ENCODE measurements around the gene C12orf57.

Gene C12orf57

GRCh38 chr12:6914947-6915788 is 28.7 kb upstream of the C12orf57 start:
- peak overlapping the region; percentile 95 for H3K4me3 Mint-ChIP-seq
- H3K9me3 Mint-ChIP-seq: no peaks in the 10 kb centered on the region
- no peaks in the 10 kb centered on the region for H3K27me3 Mint-ChIP-seq
- H3K4me1 Mint-ChIP-seq: peaks cover 38% of the 10 kb centered on the region
- H3K36me3 Mint-ChIP-seq: no peaks in the 10 kb centered on the region
- H3K27ac Mint-ChIP-seq: peak overlapping the region; percentile 95

- Mint-ChIP-seq H3K27ac (peak overlapping the region; percentile 51), H3K4me1 (peaks cover 38% of the 10 kb centered on the region), H3K9me3 (no peaks in the 10 kb centered on the region)
These were observed 28.0 kb upstream of the C12orf57 start for GRCh38 chr12:6915789-6916285.

DNA sequence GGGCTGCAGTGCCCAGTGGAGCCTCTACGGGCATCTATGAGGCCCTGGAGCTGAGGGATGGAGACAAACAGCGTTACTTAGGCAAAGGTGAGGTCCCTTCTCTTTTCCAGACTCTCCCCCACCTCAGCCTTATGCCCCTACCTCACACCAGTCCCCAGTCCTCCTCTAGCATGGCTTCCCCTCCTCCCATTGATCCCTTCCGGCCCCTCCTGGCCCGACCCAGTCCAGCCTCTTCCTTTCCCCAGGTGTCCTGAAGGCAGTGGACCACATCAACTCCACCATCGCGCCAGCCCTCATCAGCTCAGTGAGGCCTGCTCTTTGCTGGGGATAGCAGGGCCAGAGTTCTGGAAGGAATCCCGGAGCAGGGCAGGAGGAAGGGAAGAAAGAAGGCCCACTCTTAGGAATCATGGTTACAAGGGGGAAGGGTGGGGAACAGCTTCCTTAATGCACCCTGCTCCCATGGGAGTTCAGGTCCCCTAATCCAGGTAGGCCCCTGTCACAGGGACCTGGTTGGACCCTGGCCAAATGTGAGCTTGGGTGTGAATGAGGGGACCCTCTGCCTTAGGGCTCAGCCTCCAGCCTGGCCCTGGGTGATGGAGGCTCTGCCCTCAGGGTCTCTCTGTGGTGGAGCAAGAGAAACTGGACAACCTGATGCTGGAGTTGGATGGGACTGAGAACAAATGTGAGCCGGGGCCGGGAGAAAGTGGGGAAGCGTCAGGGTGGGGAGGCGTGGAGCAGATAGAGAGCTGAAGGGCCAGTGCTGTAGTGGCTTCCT is 27.2 kb upstream of the C12orf57 start:
- Mint-ChIP-seq H3K27me3 (no peaks in the 10 kb centered on the region), H3K27ac (peak overlapping the region; percentile 68), H3K4me3 (peak overlapping the region; percentile 95), H3K36me3 (no peaks in the 10 kb centered on the region), H3K9me3 (no peaks in the 10 kb centered on the region), H3K4me1 (peaks cover 38% of the 10 kb centered on the region)

More at GRCh38 chr12:6915789-6916285, 28.0 kb upstream of the C12orf57 start:
- peak overlapping the region; percentile 95 for H3K4me3 Mint-ChIP-seq
- H3K27me3 Mint-ChIP-seq: no peaks in the 10 kb centered on the region
- no peaks in the 10 kb centered on the region for H3K36me3 Mint-ChIP-seq

DNA sequence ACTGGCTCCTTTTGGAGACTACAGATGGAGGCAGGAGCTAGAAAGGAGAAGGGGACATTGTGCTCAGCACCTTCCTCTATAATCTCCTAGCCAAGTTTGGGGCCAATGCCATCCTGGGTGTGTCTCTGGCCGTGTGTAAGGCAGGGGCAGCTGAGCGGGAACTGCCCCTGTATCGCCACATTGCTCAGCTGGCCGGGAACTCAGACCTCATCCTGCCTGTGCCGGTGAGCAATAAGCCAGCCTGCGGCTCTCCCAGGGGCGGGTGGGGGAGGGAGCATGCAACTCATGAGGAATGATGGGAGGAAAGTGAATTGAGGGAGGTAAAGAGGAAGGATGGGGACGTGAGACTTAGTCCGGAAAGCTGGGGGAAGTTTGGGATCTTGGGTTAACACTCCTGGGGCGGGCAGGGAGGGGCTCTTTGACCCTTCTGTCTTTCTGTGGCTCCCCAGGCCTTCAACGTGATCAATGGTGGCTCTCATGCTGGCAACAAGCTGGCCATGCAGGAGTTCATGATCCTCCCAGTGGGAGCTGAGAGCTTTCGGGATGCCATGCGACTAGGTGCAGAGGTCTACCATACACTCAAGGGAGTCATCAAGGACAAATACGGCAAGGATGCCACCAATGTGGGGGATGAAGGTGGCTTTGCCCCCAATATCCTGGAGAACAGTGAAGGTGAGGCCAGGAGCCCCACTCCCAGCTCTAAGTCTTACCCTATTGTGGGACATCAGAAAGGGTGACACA is 26.2 kb upstream of the C12orf57 start:
- Mint-ChIP-seq H3K4me1 (peaks cover 38% of the 10 kb centered on the region), H3K4me3 (no peak overlapping the region), H3K27ac (peak overlapping the region; percentile 12), H3K27me3 (no peaks in the 10 kb centered on the region), H3K36me3 (no peaks in the 10 kb centered on the region), H3K9me3 (no peaks in the 10 kb centered on the region)

GRCh38 chr12:6919588-6919987 is 24.2 kb upstream of the C12orf57 start:
- Mint-ChIP-seq H3K9me3 (no peaks in the 10 kb centered on the region), H3K4me3 (no peak overlapping the region), H3K4me1 (peaks cover 29% of the 10 kb centered on the region)

GRCh38 chr12:6921539-6921938 is 22.3 kb upstream of the C12orf57 start:
- no peaks in the 10 kb centered on the region for H3K36me3 Mint-ChIP-seq
- no peak overlapping the region for H3K4me3 Mint-ChIP-seq
- H3K4me1 Mint-ChIP-seq: peaks cover 18% of the 10 kb centered on the region
- no peaks in the 10 kb centered on the region for H3K27me3 Mint-ChIP-seq
- H3K27ac Mint-ChIP-seq: no peak overlapping the region
- H3K9me3 Mint-ChIP-seq: no peaks in the 10 kb centered on the region

More at GRCh38 chr12:6919588-6919987, 24.2 kb upstream of the C12orf57 start:
- Mint-ChIP-seq H3K27me3 (no peaks in the 10 kb centered on the region), H3K27ac (peak overlapping the region; percentile 26), H3K36me3 (no peaks in the 10 kb centered on the region)

DNA sequence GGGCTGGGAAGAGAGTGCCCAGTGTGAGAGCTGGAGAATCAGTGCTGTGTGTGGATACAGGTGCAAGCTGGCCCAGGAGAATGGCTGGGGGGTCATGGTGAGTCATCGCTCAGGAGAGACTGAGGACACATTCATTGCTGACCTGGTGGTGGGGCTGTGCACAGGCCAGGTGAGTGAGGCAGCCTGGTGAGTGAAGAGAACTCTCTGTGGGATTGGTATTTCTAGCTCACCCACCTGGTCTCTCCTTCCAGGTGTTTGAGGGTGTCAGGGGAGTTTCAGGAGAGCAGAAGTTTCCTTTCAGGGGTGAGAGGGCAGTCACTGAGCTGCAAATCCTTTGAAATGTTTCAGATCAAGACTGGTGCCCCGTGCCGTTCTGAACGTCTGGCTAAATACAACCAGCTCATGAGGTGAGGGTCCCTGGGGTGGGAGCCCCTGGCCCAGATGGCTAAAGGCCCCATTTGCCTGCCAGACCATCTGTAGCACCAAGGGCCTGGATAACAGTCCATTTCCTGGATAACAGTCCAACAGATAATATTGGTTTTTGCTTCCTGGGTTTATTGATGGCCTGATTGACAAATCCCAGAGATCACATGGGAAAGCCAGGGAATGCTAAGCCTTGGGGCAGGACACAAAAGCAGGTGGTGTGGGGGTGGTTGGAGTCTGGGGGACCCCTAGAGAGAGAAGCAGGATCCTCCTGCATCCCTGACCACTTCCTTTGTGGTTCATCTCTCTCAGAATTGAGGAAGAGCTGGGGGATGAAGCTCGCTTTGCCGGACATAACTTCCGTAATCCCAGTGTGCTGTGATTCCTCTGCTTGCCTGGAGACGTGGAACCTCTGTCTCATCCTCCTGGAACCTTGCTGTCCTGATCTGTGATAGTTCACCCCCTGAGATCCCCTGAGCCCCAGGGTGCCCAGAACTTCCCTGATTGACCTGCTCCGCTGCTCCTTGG is 21.6 kb upstream of the C12orf57 start:
- peak overlapping the region; percentile 62 for H3K27ac Mint-ChIP-seq
- no peak overlapping the region for H3K4me3 Mint-ChIP-seq
- H3K4me1 Mint-ChIP-seq: peaks cover 20% of the 10 kb centered on the region
- no peaks in the 10 kb centered on the region for H3K36me3 Mint-ChIP-seq
- no peaks in the 10 kb centered on the region for H3K27me3 Mint-ChIP-seq
- H3K9me3 Mint-ChIP-seq: no peaks in the 10 kb centered on the region

GRCh38 chr12:6923003-6923732 is 20.7 kb upstream of the C12orf57 start:
- Mint-ChIP-seq H3K4me1 (peaks cover 20% of the 10 kb centered on the region), H3K36me3 (no peaks in the 10 kb centered on the region), H3K9me3 (no peaks in the 10 kb centered on the region), H3K27me3 (no peaks in the 10 kb centered on the region), H3K4me3 (no peak overlapping the region), H3K27ac (no peak overlapping the region)

GRCh38 chr12:6923851-6924250 is 20.0 kb upstream of the C12orf57 start:
- Mint-ChIP-seq H3K36me3 (no peaks in the 10 kb centered on the region), H3K9me3 (no peaks in the 10 kb centered on the region), H3K4me3 (no peak overlapping the region), H3K4me1 (peaks cover 24% of the 10 kb centered on the region), H3K27ac (no peak overlapping the region), H3K27me3 (no peaks in the 10 kb centered on the region)

GRCh38 chr12:6925239-6925539 is 18.6 kb upstream of the C12orf57 start:
- Mint-ChIP-seq H3K27ac (peak overlapping the region; percentile 26), H3K4me1 (peaks cover 36% of the 10 kb centered on the region), H3K27me3 (no peaks in the 10 kb centered on the region), H3K4me3 (no peak overlapping the region), H3K9me3 (no peaks in the 10 kb centered on the region), H3K36me3 (no peaks in the 10 kb centered on the region)

GRCh38 chr12:6925540-6926279 is 18.1 kb upstream of the C12orf57 start:
- Mint-ChIP-seq H3K36me3 (no peaks in the 10 kb centered on the region), H3K4me3 (peak overlapping the region; percentile 26), H3K27ac (no peak overlapping the region), H3K4me1 (peaks cover 40% of the 10 kb centered on the region), H3K9me3 (no peaks in the 10 kb centered on the region), H3K27me3 (no peaks in the 10 kb centered on the region)

DNA sequence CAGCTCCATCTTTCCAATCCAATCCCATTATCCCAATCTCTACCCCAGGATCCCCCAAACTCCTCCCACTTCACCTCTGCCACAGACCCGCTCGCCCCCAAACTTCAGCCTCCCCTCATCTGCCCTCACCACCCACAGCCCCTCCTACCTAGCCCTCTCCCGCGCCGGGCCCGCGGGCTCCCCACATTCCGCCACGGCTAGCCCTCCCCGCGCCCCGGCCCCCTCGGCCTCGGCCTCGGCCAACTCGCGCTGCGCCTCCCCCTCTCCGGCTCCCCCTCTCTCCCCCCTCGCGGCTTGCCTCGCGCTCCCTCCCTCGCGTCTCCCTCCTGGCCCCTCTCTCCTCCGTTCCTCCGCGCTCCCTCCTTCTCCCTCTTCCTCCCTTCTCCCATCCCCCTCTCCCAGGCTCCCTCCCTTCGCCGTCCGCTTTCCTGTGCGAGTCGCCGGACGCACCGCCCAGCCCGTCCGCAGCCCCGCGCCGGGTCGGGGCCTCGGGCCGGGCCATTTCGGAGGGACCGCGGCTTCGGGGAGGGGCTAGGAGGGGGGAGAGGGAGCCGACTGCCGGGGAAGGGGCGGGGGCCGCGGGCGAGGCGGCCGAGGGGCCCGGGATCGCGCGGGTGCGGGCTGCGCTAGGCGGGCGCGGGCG is 16.3 kb upstream of the C12orf57 start, which contains the start of gene ATN1:
ATN1 (plus strand) TSS at position 581 of the 643 bp plus-strand sequence. CDS start 6,043 bp downstream, outside the sequence.
- Mint-ChIP-seq H3K9me3 (no peaks in the 10 kb centered on the region), H3K4me1 (peaks cover 51% of the 10 kb centered on the region), H3K36me3 (no peaks in the 10 kb centered on the region), H3K4me3 (peak within 1 kb of the TSS; percentile 93), H3K27ac (peak within 1 kb of the TSS; percentile 98), H3K27me3 (no peaks in the 10 kb centered on the region)

DNA sequence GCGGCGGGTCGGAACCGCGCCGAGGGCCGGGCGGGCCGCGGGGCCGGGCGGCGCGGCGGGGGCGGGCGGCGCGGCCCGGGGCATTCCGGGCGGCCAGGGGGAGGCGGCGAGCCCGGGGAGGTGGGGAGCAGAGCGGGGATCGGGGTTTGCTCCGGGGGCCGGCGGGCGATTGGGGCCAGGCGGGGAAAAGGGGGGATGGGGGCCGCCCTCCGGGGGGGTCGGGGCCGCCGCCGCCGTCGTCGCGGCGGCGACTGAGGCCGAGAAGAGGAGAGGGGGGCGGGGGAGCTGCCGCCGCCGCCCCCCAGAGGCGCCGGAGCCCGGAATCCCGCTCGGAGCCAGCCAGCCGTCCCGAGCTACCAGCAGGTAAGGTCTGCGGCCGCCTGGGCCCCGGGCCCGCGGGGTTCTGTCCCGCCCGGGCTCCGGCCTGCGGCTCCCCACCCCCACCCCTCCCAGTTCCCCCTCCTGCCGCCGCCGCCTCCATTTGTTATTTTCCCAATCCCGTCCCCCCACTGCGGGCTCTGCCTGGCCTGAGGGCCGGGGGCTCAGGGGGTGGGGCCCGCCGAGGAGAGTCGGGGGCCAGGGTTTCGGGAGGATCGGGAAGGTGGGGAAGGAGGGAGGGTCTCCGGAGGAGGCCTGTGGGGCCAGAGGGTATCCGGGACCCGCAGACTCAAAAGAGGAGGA is 15.7 kb upstream of the C12orf57 start:
- H3K36me3 Mint-ChIP-seq: no peaks in the 10 kb centered on the region
- peaks cover 56% of the 10 kb centered on the region for H3K4me1 Mint-ChIP-seq
- no peaks in the 10 kb centered on the region for H3K27me3 Mint-ChIP-seq
- H3K4me3 Mint-ChIP-seq: peak overlapping the region; percentile 93
- no peaks in the 10 kb centered on the region for H3K9me3 Mint-ChIP-seq
- H3K27ac Mint-ChIP-seq: peak overlapping the region; percentile 98

Data from activated naive CD4-positive, alpha-beta T cell treated with anti-CD3 and anti-CD28 coated beads, Interleukin-2, amount 50 U/mL, for 24 hours (primary cell).